SK-N-SH treated with all-trans-retinoic acid at 6 μM for 48 hours (cell line): Measurements from ENCODE around the gene ARHGAP26.

ENCODE experiments used
- BACH2 ChIP-seq: fragments of 250-450 bp; sonication (Bioruptor Pico); IDR thresholded peaks from 2 replicates; pipeline ENCODE4 v1.9.0; 2021; ENCODE audit warnings: mild to moderate bottlenecking, borderline replicate concordance
- ESRRG ChIP-seq: fragments of 250-450 bp; sonication (Bioruptor Pico); IDR thresholded peaks from 2 replicates; pipeline ENCODE4 v1.6.1; 2021; ENCODE audit warnings: mild to moderate bottlenecking
- GLIS3 ChIP-seq: fragments of 250-450 bp; sonication (Bioruptor Pico); IDR thresholded peaks from 2 replicates; pipeline ENCODE4 v1.5.0; 2020; ENCODE audit warnings: mild to moderate bottlenecking, moderate library complexity
- TF ChIP-seq, protein P1 (sequence below): fragments of 250-450 bp; sonication (Bioruptor Pico); IDR thresholded peaks from 2 replicates; pipeline ENCODE4 v1.8.0; 2020; ENCODE audit warnings: mild to moderate bottlenecking, moderate library complexity, borderline replicate concordance

DNA sequence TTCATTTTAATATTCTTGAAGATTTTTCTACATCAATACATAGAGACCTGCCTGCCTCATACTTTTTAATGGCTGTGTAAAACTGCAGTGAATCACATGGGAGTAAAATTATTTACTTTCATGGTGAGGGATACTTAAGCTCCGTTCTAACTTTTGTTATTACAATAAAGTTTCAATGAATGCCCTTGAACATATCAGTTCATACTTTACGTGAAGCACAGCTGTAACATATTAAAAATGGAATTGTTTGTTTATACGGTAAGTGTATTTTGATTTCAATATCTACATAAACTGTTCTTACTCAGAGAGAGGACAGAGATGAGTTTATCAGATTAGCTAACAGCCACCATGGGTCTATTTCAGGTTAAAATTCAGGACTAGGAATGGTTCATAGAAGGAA lies 478.2 kb downstream of the ARHGAP26 start:
- TF ChIP-seq, protein P1, sequence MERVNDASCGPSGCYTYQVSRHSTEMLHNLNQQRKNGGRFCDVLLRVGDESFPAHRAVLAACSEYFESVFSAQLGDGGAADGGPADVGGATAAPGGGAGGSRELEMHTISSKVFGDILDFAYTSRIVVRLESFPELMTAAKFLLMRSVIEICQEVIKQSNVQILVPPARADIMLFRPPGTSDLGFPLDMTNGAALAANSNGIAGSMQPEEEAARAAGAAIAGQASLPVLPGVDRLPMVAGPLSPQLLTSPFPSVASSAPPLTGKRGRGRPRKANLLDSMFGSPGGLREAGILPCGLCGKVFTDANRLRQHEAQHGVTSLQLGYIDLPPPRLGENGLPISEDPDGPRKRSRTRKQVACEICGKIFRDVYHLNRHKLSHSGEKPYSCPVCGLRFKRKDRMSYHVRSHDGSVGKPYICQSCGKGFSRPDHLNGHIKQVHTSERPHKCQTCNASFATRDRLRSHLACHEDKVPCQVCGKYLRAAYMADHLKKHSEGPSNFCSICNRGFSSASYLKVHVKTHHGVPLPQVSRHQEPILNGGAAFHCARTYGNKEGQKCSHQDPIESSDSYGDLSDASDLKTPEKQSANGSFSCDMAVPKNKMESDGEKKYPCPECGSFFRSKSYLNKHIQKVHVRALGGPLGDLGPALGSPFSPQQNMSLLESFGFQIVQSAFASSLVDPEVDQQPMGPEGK (CRISPR knock-in tag) = no peak
- TF ChIP-seq BACH2 (CRISPR knock-in tag) (no peak), GLIS3 (CRISPR knock-in tag) (no peak), ESRRG (CRISPR knock-in tag) (no peak)
